Astrocyte (in vitro differentiated cells and primary cell): ENCODE data around the gene C16orf95. TPM values are rescaled to one million over a fixed set of nuclear protein-coding genes. Genes with fewer than 3 reads are reported as not detected.
"Not testable (repeated sequence)": the region's sequence is repeated elsewhere in the genome, so short reads cannot be mapped to it uniquely, and the experiment has no call there.

Source experiments
- DNase-seq: peaks from one replicate; pipeline ENCODE4 v3.0.0-alpha.2; 2010; ENCODE audit warnings: low read depth
- FAIRE-seq: peaks from 2 replicates; lab custom pipeline; 2011; peaks lifted over from hg19 to GRCh38; lab: Jason Lieb, UNC
- H2AFZ ChIP-seq: 2 replicates; pipeline ENCODE4 v1.6.0; 2012; ENCODE audit warnings: low read depth, low read length, inconsistent platforms
- H3K27ac ChIP-seq: 2 replicates; pipeline ENCODE4 v1.5.1; 2011; ENCODE audit warnings: low read depth, low read length, inconsistent platforms
- H3K27me3 ChIP-seq: 2 replicates; pipeline ENCODE4 v1.6.0; 2011; ENCODE audit warnings: low read length, inconsistent platforms; ENCODE audit not compliant: insufficient read depth
- H3K36me3 ChIP-seq: 2 replicates; pipeline ENCODE4 v1.5.1; 2011; ENCODE audit warnings: low read length, inconsistent platforms; ENCODE audit not compliant: insufficient read depth
- H3K4me1 ChIP-seq: 2 replicates; pipeline ENCODE4 v1.5.1; 2011; ENCODE audit warnings: low read length, inconsistent platforms; ENCODE audit not compliant: insufficient read depth
- H3K4me2 ChIP-seq: 2 replicates; pipeline ENCODE4 v1.6.0; 2012; ENCODE audit warnings: low read length, inconsistent platforms
- H3K4me3 ChIP-seq: 2 replicates; pipeline ENCODE4 v1.5.1; 2011; ENCODE audit warnings: low read depth, mild to moderate bottlenecking, low read length, inconsistent platforms; ENCODE audit not compliant: insufficient read depth
- H3K79me2 ChIP-seq: 2 replicates; pipeline ENCODE4 v1.6.0; 2012; ENCODE audit warnings: mild to moderate bottlenecking, low read length, inconsistent platforms; ENCODE audit not compliant: insufficient read depth
- H3K9ac ChIP-seq: 2 replicates; pipeline ENCODE4 v1.6.0; 2012; ENCODE audit warnings: mild to moderate bottlenecking, low read length, inconsistent platforms
- H3K9me3 ChIP-seq: 2 replicates; pipeline ENCODE4 v1.5.1; 2012; ENCODE audit warnings: low read depth, mild to moderate bottlenecking, low read length, inconsistent platforms; ENCODE audit not compliant: insufficient read depth
- H4K20me1 ChIP-seq: 2 replicates; pipeline ENCODE4 v1.6.0; 2012; ENCODE audit warnings: low read length, inconsistent platforms; ENCODE audit not compliant: insufficient read depth
- H3K27ac Mint-ChIP-seq: one replicate; pipeline ENCODE4 v1.8.0; 2021; ENCODE audit warnings: mild to moderate bottlenecking, mixed read lengths; ENCODE audit not compliant: unreplicated experiment
- H3K27me3 Mint-ChIP-seq: one replicate; pipeline ENCODE4 v1.8.0; 2021; ENCODE audit warnings: low read depth, mixed read lengths; ENCODE audit not compliant: unreplicated experiment
- H3K36me3 Mint-ChIP-seq: one replicate; pipeline ENCODE4 v1.8.0; 2021; ENCODE audit warnings: low read depth, mixed read lengths; ENCODE audit not compliant: unreplicated experiment
- H3K4me1 Mint-ChIP-seq: one replicate; pipeline ENCODE4 v1.8.0; 2021; ENCODE audit warnings: low read depth, mixed read lengths; ENCODE audit not compliant: unreplicated experiment
- H3K4me3 Mint-ChIP-seq: one replicate; pipeline ENCODE4 v1.8.0; 2021; ENCODE audit warnings: mild to moderate bottlenecking, moderate library complexity, mixed read lengths; ENCODE audit not compliant: unreplicated experiment
- H3K9me3 Mint-ChIP-seq: one replicate; pipeline ENCODE4 v1.8.0; 2021; ENCODE audit warnings: mild to moderate bottlenecking, mixed read lengths; ENCODE audit not compliant: unreplicated experiment
- EZH2 ChIP-seq: IDR thresholded peaks from 2 replicates; pipeline ENCODE4 v1.6.1; 2012; ENCODE audit warnings: mild to moderate bottlenecking, low read length, inconsistent platforms; ENCODE audit not compliant: insufficient read depth
- total RNA-seq: library from RNA; stranded (reverse); gene quantifications from 2 replicates; pipeline ENCODE4 v1.2.1, GENCODE V29; 2021
- TF ChIP-seq, protein P1 (sequence below): IDR thresholded peaks from 2 replicates; pipeline ENCODE4 v1.5.1; 2011; ENCODE audit warnings: low read depth, mild to moderate bottlenecking, inconsistent platforms, low read length, moderate library complexity; ENCODE audit not compliant: insufficient read depth

The C16orf95 gene
- total RNA-seq, 1 donor from 2014 or later = 3.3 TPM

GRCh38 chr16:87259431-87259830, 57.8 kb downstream of the C16orf95 start:
- Histone ChIP-seq H2AFZ (no peak overlapping the region), H3K27me3 (no peaks in the 10 kb centered on the region), H3K9me3 (no peaks in the 10 kb centered on the region), H3K4me1 (no peaks in the 10 kb centered on the region), H3K9ac (no peak overlapping the region), H3K36me3 (no peaks in the 10 kb centered on the region), H4K20me1 (no peaks in the 10 kb centered on the region), H3K4me3 (no peak overlapping the region), H3K79me2 (no peaks in the 10 kb centered on the region), H3K27ac (no peak overlapping the region), H3K4me2 (no peak overlapping the region)
- Mint-ChIP-seq H3K27ac (no peak overlapping the region), H3K36me3 (peaks cover 3% of the 10 kb centered on the region), H3K4me3 (no peak overlapping the region), H3K4me1 (no peaks in the 10 kb centered on the region), H3K9me3 (peaks cover 7% of the 10 kb centered on the region), H3K27me3 (peaks cover 25% of the 10 kb centered on the region)
- no peak for FAIRE-seq
- no peak for DNase-seq
- no peak for TF ChIP-seq EZH2
- TF ChIP-seq, protein P1, sequence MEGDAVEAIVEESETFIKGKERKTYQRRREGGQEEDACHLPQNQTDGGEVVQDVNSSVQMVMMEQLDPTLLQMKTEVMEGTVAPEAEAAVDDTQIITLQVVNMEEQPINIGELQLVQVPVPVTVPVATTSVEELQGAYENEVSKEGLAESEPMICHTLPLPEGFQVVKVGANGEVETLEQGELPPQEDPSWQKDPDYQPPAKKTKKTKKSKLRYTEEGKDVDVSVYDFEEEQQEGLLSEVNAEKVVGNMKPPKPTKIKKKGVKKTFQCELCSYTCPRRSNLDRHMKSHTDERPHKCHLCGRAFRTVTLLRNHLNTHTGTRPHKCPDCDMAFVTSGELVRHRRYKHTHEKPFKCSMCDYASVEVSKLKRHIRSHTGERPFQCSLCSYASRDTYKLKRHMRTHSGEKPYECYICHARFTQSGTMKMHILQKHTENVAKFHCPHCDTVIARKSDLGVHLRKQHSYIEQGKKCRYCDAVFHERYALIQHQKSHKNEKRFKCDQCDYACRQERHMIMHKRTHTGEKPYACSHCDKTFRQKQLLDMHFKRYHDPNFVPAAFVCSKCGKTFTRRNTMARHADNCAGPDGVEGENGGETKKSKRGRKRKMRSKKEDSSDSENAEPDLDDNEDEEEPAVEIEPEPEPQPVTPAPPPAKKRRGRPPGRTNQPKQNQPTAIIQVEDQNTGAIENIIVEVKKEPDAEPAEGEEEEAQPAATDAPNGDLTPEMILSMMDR = no peak

GRCh38 chr16:87258653-87259052, 58.5 kb downstream of the C16orf95 start:
- not testable (repeated sequence) for H3K4me1 ChIP-seq, H3K27me3 ChIP-seq, H3K9me3 ChIP-seq, H3K36me3 Mint-ChIP-seq, DNase-seq, H3K27ac Mint-ChIP-seq, H3K4me1 Mint-ChIP-seq, H3K4me3 Mint-ChIP-seq, H3K9ac ChIP-seq, H3K36me3 ChIP-seq, FAIRE-seq, H3K4me3 ChIP-seq, H3K79me2 ChIP-seq, H3K9me3 Mint-ChIP-seq, H4K20me1 ChIP-seq, H2AFZ ChIP-seq, H3K4me2 ChIP-seq, H3K27ac ChIP-seq
- H3K27me3 Mint-ChIP-seq = peaks cover 31% of the 10 kb centered on the region

DNA sequence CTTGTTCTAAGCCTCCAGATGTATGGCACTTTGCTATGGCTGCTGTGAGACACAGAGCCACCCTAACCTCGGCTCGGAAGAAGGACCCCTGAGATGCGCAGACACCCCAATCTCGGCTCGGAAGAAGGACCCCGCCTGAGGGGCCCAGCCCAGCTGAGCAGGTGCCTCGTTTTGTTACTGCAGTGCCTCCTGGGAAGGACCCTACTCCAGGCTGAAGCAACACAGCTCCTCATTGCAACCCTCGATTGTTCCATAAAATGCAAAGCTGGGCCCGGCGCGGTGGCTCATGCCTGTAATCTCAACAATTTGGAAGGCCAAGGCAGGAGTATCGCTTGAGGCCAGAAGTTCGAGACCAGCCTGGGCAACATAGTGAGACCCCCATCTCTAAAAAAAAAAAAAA, 61.3 kb downstream of the C16orf95 start:
- peaks cover 27% of the 10 kb centered on the region for H3K27me3 Mint-ChIP-seq
- no peak overlapping the region for H3K4me2 ChIP-seq
- TF ChIP-seq EZH2 = no peak
- TF ChIP-seq, protein P1 = no peak
- H3K4me3 ChIP-seq = no peak overlapping the region
- peaks cover 3% of the 10 kb centered on the region for H3K27me3 ChIP-seq
- no peaks in the 10 kb centered on the region for H3K36me3 ChIP-seq
- no peak overlapping the region for H3K9ac ChIP-seq
- no peaks in the 10 kb centered on the region for H3K9me3 ChIP-seq
- H4K20me1 ChIP-seq = no peaks in the 10 kb centered on the region
- no peak overlapping the region for H3K27ac Mint-ChIP-seq
- no peaks in the 10 kb centered on the region for H3K79me2 ChIP-seq
- no peak overlapping the region for H3K27ac ChIP-seq
- peaks cover 2% of the 10 kb centered on the region for H3K4me1 Mint-ChIP-seq
- no peaks in the 10 kb centered on the region for H3K4me1 ChIP-seq
- H3K36me3 Mint-ChIP-seq = peaks cover 5% of the 10 kb centered on the region
- no peak overlapping the region for H3K4me3 Mint-ChIP-seq
- H2AFZ ChIP-seq = no peak overlapping the region
- DNase-seq = no peak
- no peak for FAIRE-seq
- peaks cover 5% of the 10 kb centered on the region for H3K9me3 Mint-ChIP-seq
